ENCODE results near the gene SLC25A26. TPM values are rescaled to one million over a fixed set of nuclear protein-coding genes. Genes with fewer than 3 reads are reported as not detected.
"Not testable (repeated sequence)": the region's sequence is repeated elsewhere in the genome, so short reads cannot be mapped to it uniquely, and the experiment has no call there.

Gene SLC25A26
- total and polyA plus RNA-seq, 7 donors: 17.8 to 42.8 (median 22.4) TPM

DNA sequence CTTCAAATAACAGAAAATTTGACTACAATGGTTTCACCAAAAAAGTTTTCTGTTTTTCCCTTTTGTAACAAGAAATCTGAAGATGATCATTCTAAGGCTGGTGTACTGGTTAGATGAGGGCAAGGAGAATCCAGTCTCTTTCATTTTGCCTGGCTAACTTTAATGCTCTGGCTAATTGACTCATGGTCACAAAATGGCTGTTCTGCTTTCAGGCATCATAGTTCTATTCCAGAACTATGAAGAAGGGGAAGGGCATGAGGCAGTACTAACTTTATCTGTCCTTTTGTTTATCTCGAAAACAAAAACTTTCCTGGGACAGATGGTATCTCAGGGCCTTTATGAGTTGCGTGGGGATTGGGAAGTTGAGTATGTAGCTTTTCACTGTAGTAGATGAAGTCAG is 50.4 kb downstream of the SLC25A26 start:
- TF ChIP-seq, protein P1, sequence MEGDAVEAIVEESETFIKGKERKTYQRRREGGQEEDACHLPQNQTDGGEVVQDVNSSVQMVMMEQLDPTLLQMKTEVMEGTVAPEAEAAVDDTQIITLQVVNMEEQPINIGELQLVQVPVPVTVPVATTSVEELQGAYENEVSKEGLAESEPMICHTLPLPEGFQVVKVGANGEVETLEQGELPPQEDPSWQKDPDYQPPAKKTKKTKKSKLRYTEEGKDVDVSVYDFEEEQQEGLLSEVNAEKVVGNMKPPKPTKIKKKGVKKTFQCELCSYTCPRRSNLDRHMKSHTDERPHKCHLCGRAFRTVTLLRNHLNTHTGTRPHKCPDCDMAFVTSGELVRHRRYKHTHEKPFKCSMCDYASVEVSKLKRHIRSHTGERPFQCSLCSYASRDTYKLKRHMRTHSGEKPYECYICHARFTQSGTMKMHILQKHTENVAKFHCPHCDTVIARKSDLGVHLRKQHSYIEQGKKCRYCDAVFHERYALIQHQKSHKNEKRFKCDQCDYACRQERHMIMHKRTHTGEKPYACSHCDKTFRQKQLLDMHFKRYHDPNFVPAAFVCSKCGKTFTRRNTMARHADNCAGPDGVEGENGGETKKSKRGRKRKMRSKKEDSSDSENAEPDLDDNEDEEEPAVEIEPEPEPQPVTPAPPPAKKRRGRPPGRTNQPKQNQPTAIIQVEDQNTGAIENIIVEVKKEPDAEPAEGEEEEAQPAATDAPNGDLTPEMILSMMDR (IDR thresholded peaks at IDR 0.05): no peak
- TF ChIP-seq POLR2A (IDR thresholded peaks at IDR 0.05) (no peak), EP300 (IDR thresholded peaks at IDR 0.05) (no peak), POLR2AphosphoS5 (IDR thresholded peaks at IDR 0.05) (no peak)
- H3K27ac ChIP-seq: no peak overlapping the region
- no peaks in the 10 kb centered on the region for H3K36me3 ChIP-seq
- WGBS, 2 donors: 93% methylated on average over 2 of the region's 2 CpGs
- no peaks in the 10 kb centered on the region for H3K27me3 ChIP-seq
- H3K4me3 ChIP-seq: no peak overlapping the region
- no peaks in the 10 kb centered on the region for H3K9me3 ChIP-seq
- intact Hi-C loops (cut with DNase I): no loop called here
- H3K4me1 ChIP-seq: peaks cover 0 to 22% (median 17%) of the 10 kb centered on the region in 4 donors
- no peak for DNase-seq

GRCh38 chr3:66272016-66272415 is 51.2 kb downstream of the SLC25A26 start:
- no peak for TF ChIP-seq POLR2AphosphoS5 (IDR thresholded peaks at IDR 0.05)
- TF ChIP-seq, protein P1 (IDR thresholded peaks at IDR 0.05): no peak
- TF ChIP-seq POLR2A (IDR thresholded peaks at IDR 0.05): no peak
- Histone ChIP-seq H3K9me3 (no peaks in the 10 kb centered on the region), H3K27ac (no peak overlapping the region), H3K4me3 (no peak overlapping the region), H3K27me3 (no peaks in the 10 kb centered on the region), H3K4me1 (peaks cover 0 to 27% (median 21%) of the 10 kb centered on the region in 4 donors), H3K36me3 (no peaks in the 10 kb centered on the region)
- no peak for DNase-seq
- 83 to 91% methylated on average over 1 of the region's 1 CpG for WGBS, 2 donors
- intact Hi-C loops (cut with DNase I): no loop called here

DNA sequence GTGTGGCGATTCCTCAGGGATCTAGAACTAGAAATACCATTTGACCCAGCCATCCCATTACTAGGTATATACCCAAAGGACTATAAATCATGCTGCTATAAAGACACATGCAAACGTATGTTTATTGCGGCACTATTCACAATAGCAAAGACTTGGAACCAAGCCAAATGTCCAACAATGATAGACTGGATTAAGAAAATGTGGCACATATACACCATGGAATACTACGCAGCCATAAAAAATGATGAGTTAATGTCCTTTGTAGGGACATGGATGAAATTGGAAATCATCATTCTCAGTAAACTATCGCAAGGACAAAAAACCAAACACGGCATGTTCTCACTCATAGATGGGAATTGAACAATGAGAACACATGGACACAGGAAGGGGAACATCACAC is 54.0 kb downstream of the SLC25A26 start:
- H3K4me3 ChIP-seq, H3K27me3 ChIP-seq, H3K36me3 ChIP-seq, H3K27ac ChIP-seq, DNase-seq, H3K9me3 ChIP-seq: not testable (repeated sequence)
- intact Hi-C loops (cut with DNase I): loop anchor here (5.0 kb wide), 2 partner anchors 427 to 562 kb away; no protein-coding TSS in a partner anchor
- WGBS, 2 donors: 83 to 86% methylated on average over 5 of the region's 6 CpGs
- H3K4me1 ChIP-seq: peaks cover 0 to 33% (median 21%) of the 10 kb centered on the region in 4 donors

GRCh38 chr3:66276705-66277274 is 56.0 kb downstream of the SLC25A26 start:
- Histone ChIP-seq H3K27ac (peak overlapping the region in 3 of 4 donors; percentile 32 to 59 (median 58)), H3K9me3 (no peaks in the 10 kb centered on the region), H3K4me1 (peaks cover 0 to 32% (median 10%) of the 10 kb centered on the region in 4 donors), H3K27me3 (no peaks in the 10 kb centered on the region), H3K4me3 (no peak overlapping the region), H3K36me3 (no peaks in the 10 kb centered on the region)
- DNase-seq: peak; percentile 75
- intact Hi-C loops (cut with DNase I): loop anchor here (2.0 to 5.0 kb wide), 4 partner anchors 224 to 561 kb away; partner anchors contain the start of gene LRIG1
- 3 to 8% methylated on average over 3 of the region's 3 CpGs for WGBS, 2 donors
- TF ChIP-seq POLR2AphosphoS5 (IDR thresholded peaks at IDR 0.05) (peak in 3 of 4 donors; percentile 22 to 50 (median 38)), POLR2A (IDR thresholded peaks at IDR 0.05) (no peak), EP300 (IDR thresholded peaks at IDR 0.05) (no peak)
- TF ChIP-seq, protein P1 (IDR thresholded peaks at IDR 0.05): peak; percentile 55 to 61 (median 58)

- WGBS, 2 donors: 76 to 91% methylated on average over 1 of the region's 1 CpG
- no peak overlapping the region for H3K27ac ChIP-seq
- no peak for DNase-seq
- no peaks in the 10 kb centered on the region for H3K36me3 ChIP-seq
- peaks cover 0 to 32% (median 8%) of the 10 kb centered on the region in 4 donors for H3K4me1 ChIP-seq
- no peak overlapping the region for H3K4me3 ChIP-seq
- H3K27me3 ChIP-seq: no peaks in the 10 kb centered on the region
- intact Hi-C loops (cut with DNase I): loop anchor here (2.0 to 5.0 kb wide), 3 partner anchors 94 to 558 kb away; no protein-coding TSS in a partner anchor
- no peaks in the 10 kb centered on the region for H3K9me3 ChIP-seq
- TF ChIP-seq, protein P1 (IDR thresholded peaks at IDR 0.05): no peak
- TF ChIP-seq POLR2AphosphoS5 (IDR thresholded peaks at IDR 0.05) (no peak), EP300 (IDR thresholded peaks at IDR 0.05) (no peak), POLR2A (IDR thresholded peaks at IDR 0.05) (no peak)
These were observed 58.4 kb downstream of the SLC25A26 start for GRCh38 chr3:66279168-66279567.

Data from sigmoid colon (tissue), 7 donors.